GM23338 (cell line): ENCODE data around the gene RTN3. TPM values are rescaled to one million over a fixed set of nuclear protein-coding genes. Genes with fewer than 3 reads are reported as not detected.

Experiments
- CREB1 ChIP-seq: fragments of 250-450 bp; sonication (Bioruptor Pico); IDR thresholded peaks from 2 replicates; pipeline ENCODE4 v1.5.0; 2020; ENCODE audit warnings: low read depth, mild to moderate bottlenecking, moderate library complexity
- CTCF ChIP-seq, 2 experiments: fragments of 200-600 bp in 1 of 2; sonication (generic) in 1 of 2; conservative IDR thresholded peaks; 2 replicates each; pipeline versions ENCODE4 v1.5.1 to v1.6.1; 2016 to 2017; ENCODE audit warnings: antibody characterized with exemption in 2 of 2, low read depth in 2 of 2, mild to moderate bottlenecking in 2 of 2, moderate library complexity in 1 of 2
- EZH2 ChIP-seq: fragments of 200-600 bp; sonication (generic); IDR thresholded peaks from one replicate; pipeline ENCODE4 v1.8.0; 2017; ENCODE audit warnings: antibody characterized with exemption, mild to moderate bottlenecking, low read depth; ENCODE audit not compliant: unreplicated experiment
- EZH2phosphoT487 ChIP-seq: fragments of 200-600 bp; sonication (generic); IDR thresholded peaks from one replicate; pipeline ENCODE4 v1.8.1; 2018; ENCODE audit warnings: antibody characterized with exemption; ENCODE audit not compliant: unreplicated experiment
- JUNB ChIP-seq: IDR thresholded peaks from one replicate; pipeline ENCODE4 v1.6.1; 2016; ENCODE audit warnings: antibody characterized with exemption; ENCODE audit not compliant: unreplicated experiment
- NANOG ChIP-seq: IDR thresholded peaks from 2 replicates; pipeline ENCODE4 v1.6.1; 2016; ENCODE audit warnings: antibody characterized with exemption, borderline replicate concordance
- POLR2AphosphoS5 ChIP-seq: IDR thresholded peaks from 2 replicates; pipeline ENCODE4 v1.6.1; 2016; ENCODE audit warnings: antibody characterized with exemption, low read depth
- REST ChIP-seq: IDR thresholded peaks from one replicate; pipeline ENCODE4 v1.6.1; 2018; ENCODE audit warnings: antibody characterized with exemption; ENCODE audit not compliant: unreplicated experiment
- STAT1 ChIP-seq: IDR thresholded peaks from one replicate; pipeline ENCODE4 v1.6.1; 2016; ENCODE audit warnings: antibody characterized with exemption; ENCODE audit not compliant: unreplicated experiment
- ZNF331 ChIP-seq: fragments of 250-450 bp; sonication (Bioruptor Pico); IDR thresholded peaks from 2 replicates; pipeline ENCODE4 v1.5.0; 2020; ENCODE audit warnings: low read depth, mild to moderate bottlenecking, moderate library complexity
- ZNF462 ChIP-seq: fragments of 250-450 bp; sonication (Bioruptor Pico); IDR thresholded peaks from 2 replicates; pipeline ENCODE4 v1.5.0; 2020; ENCODE audit warnings: mild to moderate bottlenecking, moderate library complexity
- polyA plus RNA-seq: library from polyadenylated mRNA; unstranded; fragments of >200 nt; fragmentation: Nextera tagmentation; extraction: Ambion mirVana; gene quantifications from 2 replicates; pipeline ENCODE4 v1.2.1, GENCODE V29; 2016
- total RNA-seq: library from RNA; depleted of rRNA; stranded (reverse); fragments of >200 nt; shearing (Covaris generic); gene quantifications from 2 replicates; pipeline ENCODE4 v1.2.3, GENCODE V29; 2014

Gene RTN3
- total and polyA plus RNA-seq, 2 experiments from 2014 or later, result 138 to 162 TPM

GRCh38 chr11:63708764-63709163 is 27.5 kb downstream of the RTN3 start (continued):
- TF ChIP-seq ZNF462 (CRISPR knock-in tag), result no peak
- no peak for TF ChIP-seq JUNB
- no peak for TF ChIP-seq EZH2phosphoT487
- no peak for TF ChIP-seq CTCF (conservative IDR thresholded peaks at IDR 0.05; ENCODE audit: low read depth in 2 of 2)
- no peak for TF ChIP-seq REST
- TF ChIP-seq NANOG, result no peak
- no peak for TF ChIP-seq POLR2AphosphoS5
- no peak for TF ChIP-seq STAT1
- no peak for TF ChIP-seq EZH2
- no peak for TF ChIP-seq CREB1 (CRISPR knock-in tag)
- no peak for TF ChIP-seq ZNF331 (CRISPR knock-in tag)
